IMR-90 (cell line): Measurements from ENCODE around the gene SPATA9. TPM values are rescaled to one million over a fixed set of nuclear protein-coding genes. Genes with fewer than 3 reads are reported as not detected.
A peak's percentile ranks its signal among the peaks of the same experiment; 100 is the strongest.
"Not testable (repeated sequence)": the region's sequence is repeated elsewhere in the genome, so short reads cannot be mapped to it uniquely, and the experiment has no call there.

Source experiments
- ATAC-seq: fragments of 200-7000 bp; cut with Tn5 transposase; 2 replicates; pipeline ENCODE4 v1.9.1; 2020; ENCODE audit warnings: low read depth, mild to moderate bottlenecking, moderate library complexity
- BruUV-seq: library from RNA; stranded (reverse); fragments of 400-500 nt; replicated peaks from 2 replicates; lab custom pipeline; 2021; lab: Mats Ljungman, UMichigan
- CTCF ChIA-PET: fragments of 300-600 bp; formaldehyde crosslinking; extraction: SDS; loops from one replicate; lab custom pipeline; 2021; ENCODE audit warnings: antibody characterized with exemption; lab: Yijun Ruan, JAX
- POLR2A ChIA-PET: fragments of 300-600 bp; sonication (Branson Sonifier 250); formaldehyde crosslinking; loops from one replicate; lab custom pipeline; 2022; ENCODE audit warnings: antibody characterized with exemption; ENCODE audit not compliant: unreplicated experiment; lab: Charles Lee
- DNase-seq: peaks from one replicate; pipeline ENCODE4 v3.0.0; 2013
- H2AFZ ChIP-seq: replicated peaks from 2 replicates; pipeline ENCODE3; 2013; ENCODE audit warnings: low read length, mild to moderate bottlenecking; ENCODE audit not compliant: poor library complexity
- H2AK5ac ChIP-seq: 2 replicates; pipeline ENCODE4 v1.6.1; 2013; ENCODE audit warnings: low read depth, low read length, inconsistent platforms
- H2AK9ac ChIP-seq: replicated peaks from 2 replicates; pipeline ENCODE3; 2013; ENCODE audit warnings: mild to moderate bottlenecking, low read depth, low read length, moderate library complexity; ENCODE audit not compliant: poor library complexity
- H2BK120ac ChIP-seq: 2 replicates; pipeline ENCODE4 v1.6.1; 2013; ENCODE audit warnings: low read depth, low read length, inconsistent platforms
- H2BK15ac ChIP-seq: 3 replicates; pipeline ENCODE4 v1.6.1; 2013; ENCODE audit warnings: low read depth, low read length, inconsistent platforms
- H2BK20ac ChIP-seq: 2 replicates; pipeline ENCODE4 v1.6.1; 2013; ENCODE audit warnings: low read depth, mild to moderate bottlenecking, inconsistent platforms, low read length, moderate library complexity
- H2BK5ac ChIP-seq: 2 replicates; pipeline ENCODE4 v1.6.1; 2013; ENCODE audit warnings: mild to moderate bottlenecking, low read depth, low read length, inconsistent platforms; ENCODE audit not compliant: poor library complexity, severe bottlenecking
- H3K14ac ChIP-seq: replicated peaks from 2 replicates; pipeline ENCODE4 v1.6.1; 2013; ENCODE audit warnings: low read depth, low read length, inconsistent platforms
- H3K18ac ChIP-seq: 2 replicates; pipeline ENCODE4 v1.6.1; 2013; ENCODE audit warnings: low read depth, low read length, control low read depth
- H3K23ac ChIP-seq: 2 replicates; pipeline ENCODE4 v1.6.1; 2013; ENCODE audit warnings: low read depth, low read length, inconsistent platforms
- H3K27ac ChIP-seq: 2 replicates; pipeline ENCODE4 v1.5.1; 2013; ENCODE audit warnings: mild to moderate bottlenecking, control low read depth, low read length; ENCODE audit not compliant: insufficient read depth
- H3K27me3 ChIP-seq: 2 replicates; pipeline ENCODE4 v1.6.1; 2013; ENCODE audit warnings: low read length; ENCODE audit not compliant: control insufficient read depth, insufficient read depth
- H3K36me3 ChIP-seq: 2 replicates; pipeline ENCODE4 v1.6.1; 2013; ENCODE audit warnings: low read length, mixed read lengths; ENCODE audit not compliant: control insufficient read depth, insufficient read depth
- H3K4ac ChIP-seq: 2 replicates; pipeline ENCODE4 v1.6.1; 2013; ENCODE audit warnings: low read depth, low read length, inconsistent platforms
- H3K4me1 ChIP-seq: 2 replicates; pipeline ENCODE4 v1.6.1; 2013; ENCODE audit warnings: low read length, mixed read lengths; ENCODE audit not compliant: control insufficient read depth, insufficient read depth
- H3K4me2 ChIP-seq: 2 replicates; pipeline ENCODE4 v1.6.1; 2013; ENCODE audit warnings: low read depth, mild to moderate bottlenecking, control low read depth, low read length, moderate library complexity
- H3K4me3 ChIP-seq: 2 replicates; pipeline ENCODE4 v1.5.1; 2013; ENCODE audit warnings: low read depth, mild to moderate bottlenecking, control low read depth, low read length, moderate library complexity; ENCODE audit not compliant: insufficient read depth
- H3K56ac ChIP-seq: 2 replicates; pipeline ENCODE4 v1.6.1; 2013; ENCODE audit warnings: low read length, inconsistent platforms; ENCODE audit not compliant: insufficient read depth; ENCODE audit errors: extremely low read depth
- H3K79me1 ChIP-seq, 2 experiments: 2 replicates each; pipeline ENCODE4 v1.6.1; 2013; ENCODE audit warnings: low read length in 2 of 2, inconsistent platforms in 1 of 2, low read depth in 1 of 2
- H3K9ac ChIP-seq: 2 replicates; pipeline ENCODE4 v1.6.1; 2013; ENCODE audit warnings: low read depth, low read length, control low read depth
- H3K9me1 ChIP-seq: 2 replicates; pipeline ENCODE4 v1.6.1; 2013; ENCODE audit warnings: low read length, inconsistent platforms; ENCODE audit not compliant: insufficient read depth
- H3K9me3 ChIP-seq: 2 replicates; pipeline ENCODE4 v1.6.1; 2013; ENCODE audit warnings: low read length; ENCODE audit not compliant: control insufficient read depth, insufficient read depth
- H4K20me1 ChIP-seq: 2 replicates; pipeline ENCODE4 v1.6.1; 2013; ENCODE audit warnings: low read length, inconsistent platforms; ENCODE audit not compliant: insufficient read depth
- H4K5ac ChIP-seq: 2 replicates; pipeline ENCODE4 v1.6.1; 2013; ENCODE audit warnings: mild to moderate bottlenecking, low read depth, low read length, control low read depth
- H4K8ac ChIP-seq, 2 experiments: 2 replicates each; pipeline ENCODE4 v1.6.1; 2013; ENCODE audit warnings: low read depth in 2 of 2, low read length in 2 of 2, control low read depth in 1 of 2, inconsistent platforms in 1 of 2
- H4K91ac ChIP-seq: 2 replicates; pipeline ENCODE4 v1.6.1; 2013; ENCODE audit warnings: low read depth, low read length, inconsistent platforms; ENCODE audit not compliant: insufficient read depth
- MAZ ChIP-seq: IDR thresholded peaks from 2 replicates; pipeline ENCODE4 v1.6.1; 2012; ENCODE audit warnings: low read depth, mild to moderate bottlenecking, low read length, improper control_type of control experiment, moderate library complexity, borderline replicate concordance
- WGBS, 2 experiments: methylation state at CpG; one replicate each; pipeline versions ENCODE4 v1.1.5 to v1.1.7; 2013; ENCODE audit warnings: missing lambda C conversion rate in 2 of 2; ENCODE audit not compliant: insufficient read length in 1 of 2; ENCODE audit errors: extremely low coverage in 2 of 2; 5-methylcytosine and 5-hydroxymethylcytosine counted together
- dilution Hi-C: fragments of 300-500 bp; cut with HindIII; formaldehyde crosslinking; loops from one replicate; pipeline ENCODE4 v1.14.3; 2018; ENCODE audit warnings: low sequenced_read_pairs; ENCODE audit not compliant: unreplicated experiment
- in situ Hi-C: fragments of 300-500 bp; cut with MboI; formaldehyde crosslinking; loops from 3 replicates; pipeline ENCODE4 v1.14.3; 2019; ENCODE audit warnings: low sequenced_read_pairs, inconsistent platforms, mixed read lengths
- intact Hi-C: fragments of 100-400 bp; cut with micrococcal nuclease; formaldehyde crosslinking; loops from 2 replicates; pipeline ENCODE4 v1.10.0; 2022
- polyA plus RNA-seq, 3 experiments: library from polyadenylated mRNA; depleted of rRNA; stranded (reverse); fragments of >200 nt; gene quantifications; 2 replicates each; pipeline ENCODE4 v1.2.3, GENCODE V29; 2012; ENCODE audit warnings: low replicate concordance in 1 of 3
- total RNA-seq: library from RNA; depleted of rRNA; stranded (reverse); fragments of >200 nt; gene quantifications from 2 replicates; pipeline ENCODE4 v1.2.3, GENCODE V29; 2012

Gene SPATA9
- total and polyA plus RNA-seq, 2 of the 4 experiments (the other 2 are of a cell fraction), result 0.72 to 0.86 TPM

DNA sequence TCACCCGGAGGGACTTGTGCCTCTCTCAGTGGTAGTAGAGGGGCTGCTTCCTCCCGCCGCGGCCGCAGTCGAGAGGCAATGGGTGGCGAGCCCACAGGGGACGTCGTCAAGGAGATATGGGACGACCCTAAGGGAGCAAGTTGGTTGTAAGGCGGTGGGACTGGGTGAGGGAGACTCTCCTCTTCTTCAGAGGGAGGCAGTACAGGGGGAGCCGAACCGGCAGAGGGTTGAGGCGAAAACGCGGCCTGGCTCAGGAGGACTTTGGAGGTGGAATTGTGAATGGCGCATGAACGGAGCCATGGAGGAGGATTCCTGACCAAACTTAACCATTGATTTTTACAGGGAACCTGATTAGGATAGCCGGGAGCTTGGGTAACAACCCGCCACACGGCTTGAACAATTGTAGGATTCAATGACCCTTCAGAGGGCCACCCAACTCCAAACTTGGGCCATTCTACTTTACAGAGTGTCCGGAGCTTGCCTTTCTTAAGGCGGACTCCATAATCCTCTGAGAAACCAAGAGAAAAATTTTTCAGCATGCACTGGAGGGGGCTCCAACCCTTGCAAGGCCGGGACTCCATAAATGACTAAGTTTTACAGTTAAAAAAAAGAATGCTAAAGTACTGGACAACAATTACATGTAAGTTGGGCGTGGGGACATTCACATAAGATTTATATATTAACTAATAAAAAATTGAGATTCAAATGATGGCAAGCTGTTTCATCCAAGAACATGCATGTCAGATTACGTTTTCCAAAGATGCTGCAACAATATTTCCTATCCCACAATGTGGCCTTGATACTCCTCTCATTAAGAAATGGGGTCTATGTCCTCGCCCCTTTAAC is 28.9 kb upstream of the SPATA9 start (continued):
- TF ChIP-seq MAZ, result no peak

DNA sequence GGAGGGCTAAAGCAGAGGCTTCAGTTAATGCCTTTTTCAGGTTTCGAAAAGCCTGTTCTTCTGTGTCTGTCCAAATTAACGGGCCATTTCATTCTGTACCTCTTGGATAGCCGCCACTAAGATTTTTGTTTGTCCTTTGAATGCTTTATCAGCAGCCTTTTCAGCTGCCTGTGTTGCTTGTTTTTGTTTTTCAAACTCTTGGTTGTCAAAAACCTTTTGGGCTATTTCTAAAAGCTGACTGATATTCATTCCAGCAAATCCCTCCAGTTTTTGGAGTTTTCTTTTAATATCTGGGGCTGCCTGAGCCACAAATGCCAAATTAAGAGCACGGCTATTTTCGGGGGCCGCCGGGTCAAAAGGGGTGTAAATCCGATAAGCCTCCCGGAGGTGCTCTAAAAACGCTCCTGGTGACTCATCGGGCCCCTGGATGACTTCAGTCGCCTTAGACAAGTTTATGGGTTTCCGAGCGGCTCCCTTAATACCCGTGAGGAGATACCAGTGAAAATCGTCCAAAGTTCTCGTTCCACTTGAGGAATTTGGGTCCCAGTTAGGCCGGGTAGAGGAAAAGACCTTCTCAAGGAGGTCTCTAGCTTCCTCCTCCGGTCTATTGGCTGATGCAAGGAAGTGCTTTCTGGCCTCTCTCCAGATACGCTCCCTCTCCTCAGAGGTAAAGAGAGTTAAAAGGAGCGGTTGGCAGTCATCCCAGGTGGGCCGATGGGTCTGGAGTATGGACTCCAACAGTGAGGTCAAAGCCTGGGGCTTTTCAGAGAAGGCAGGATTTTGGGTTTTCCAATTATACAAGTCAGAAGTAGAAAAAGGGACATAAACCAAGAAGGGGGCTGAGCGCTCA is 28.1 kb upstream of the SPATA9 start:
- H3K4me3 ChIP-seq, POLR2A ChIA-PET, H3K9me1 ChIP-seq, H4K8ac ChIP-seq, H3K4me2 ChIP-seq, H3K9me3 ChIP-seq, H3K27ac ChIP-seq, H2AFZ ChIP-seq, H3K79me1 ChIP-seq, dilution Hi-C loops, BruUV-seq, H4K5ac ChIP-seq, H3K27me3 ChIP-seq, ATAC-seq, H3K9ac ChIP-seq, H3K4me1 ChIP-seq, H3K36me3 ChIP-seq, H2AK9ac ChIP-seq, H3K14ac ChIP-seq, H4K20me1 ChIP-seq, H3K56ac ChIP-seq, H2BK5ac ChIP-seq, H4K91ac ChIP-seq, H3K23ac ChIP-seq, DNase-seq, intact Hi-C loops, in situ Hi-C loops: not testable (repeated sequence)
- H3K18ac ChIP-seq, result 0 out of 2 replicates have a peak overlapping the region, but pooled peaks have one; percentile 33
- H2BK15ac ChIP-seq, result 0 out of 3 replicates have a peak overlapping the region, but pooled peaks have one; percentile 55
- peak overlapping the region; percentile 82 for H2AK5ac ChIP-seq
- 71% methylated on average over 9 of the region's 23 CpGs; no CpG with 5 or more reads in 1 of the 2 experiments for WGBS, 2 experiments
- CTCF ChIA-PET, result interaction anchor here (1.1 kb wide), 1 partner anchor 13 kb away, joined by 3 read pairs; no protein-coding TSS in a partner anchor
- H3K4ac ChIP-seq, result peak overlapping the region; percentile 61
- 0 out of 2 replicates have a peak overlapping the region, but pooled peaks have one; percentile 24 for H2BK20ac ChIP-seq
- H2BK120ac ChIP-seq, result 0 out of 2 replicates have a peak overlapping the region, but pooled peaks have one; percentile 38
